Omental fat pad (tissue), 4 donors: ENCODE measurements around the gene FLT4. TPM values are rescaled to one million over a fixed set of nuclear protein-coding genes. Genes with fewer than 3 reads are reported as not detected.
A peak's percentile ranks its signal among the peaks of the same experiment; 100 is the strongest.

Source experiments
- ATAC-seq: fragments of 150-250 bp; one replicate; pipeline ENCODE4 v1.9.1; 2016; ENCODE audit warnings: mild to moderate bottlenecking, moderate library complexity; ENCODE audit not compliant: low FRiP score
- DNase-seq: peaks from one replicate; pipeline ENCODE4 v3.0.0-alpha.2; 2019; ENCODE audit warnings: low spot score
- CTCF ChIP-seq, 3 donors: fragments of 450-650 bp; IDR thresholded peaks; one replicate each; pipeline ENCODE4 v1.5.1; 2016 to 2017; ENCODE audit warnings: antibody characterized with exemption in 3 of 3, mild to moderate bottlenecking in 3 of 3, moderate library complexity in 2 of 3
- total RNA-seq, 4 donors: library from RNA; depleted of rRNA; stranded (reverse); fragments of >200 nt; gene quantifications; one replicate each; pipeline ENCODE4 v1.1.0, GENCODE V29; 2016

The FLT4 gene
- total RNA-seq, 4 donors from 2014 or later: 8.9 to 50.6 (median 15.4) TPM

DNA sequence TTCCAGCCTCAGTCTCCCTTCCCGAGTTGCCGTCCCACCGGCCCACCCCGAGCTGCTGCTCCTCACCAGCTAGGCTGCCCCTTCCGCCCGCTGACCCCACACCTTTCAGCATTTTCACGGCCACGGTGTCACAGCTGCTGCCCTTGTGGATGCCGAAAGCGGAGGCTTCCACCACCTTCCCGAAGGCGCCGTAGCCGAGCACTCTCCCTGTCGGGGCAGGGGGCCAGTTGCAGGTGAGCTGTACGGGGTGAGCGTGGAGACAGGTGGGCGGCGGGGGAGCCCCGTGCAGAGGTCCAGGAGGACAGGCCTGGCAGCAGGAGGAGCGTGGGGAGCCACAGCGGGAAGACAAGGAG is 29.9 kb downstream of the FLT4 start:
- TF ChIP-seq CTCF (IDR thresholded peaks at IDR 0.05): no peak
- DNase-seq: no peak
- no peak for ATAC-seq

DNA sequence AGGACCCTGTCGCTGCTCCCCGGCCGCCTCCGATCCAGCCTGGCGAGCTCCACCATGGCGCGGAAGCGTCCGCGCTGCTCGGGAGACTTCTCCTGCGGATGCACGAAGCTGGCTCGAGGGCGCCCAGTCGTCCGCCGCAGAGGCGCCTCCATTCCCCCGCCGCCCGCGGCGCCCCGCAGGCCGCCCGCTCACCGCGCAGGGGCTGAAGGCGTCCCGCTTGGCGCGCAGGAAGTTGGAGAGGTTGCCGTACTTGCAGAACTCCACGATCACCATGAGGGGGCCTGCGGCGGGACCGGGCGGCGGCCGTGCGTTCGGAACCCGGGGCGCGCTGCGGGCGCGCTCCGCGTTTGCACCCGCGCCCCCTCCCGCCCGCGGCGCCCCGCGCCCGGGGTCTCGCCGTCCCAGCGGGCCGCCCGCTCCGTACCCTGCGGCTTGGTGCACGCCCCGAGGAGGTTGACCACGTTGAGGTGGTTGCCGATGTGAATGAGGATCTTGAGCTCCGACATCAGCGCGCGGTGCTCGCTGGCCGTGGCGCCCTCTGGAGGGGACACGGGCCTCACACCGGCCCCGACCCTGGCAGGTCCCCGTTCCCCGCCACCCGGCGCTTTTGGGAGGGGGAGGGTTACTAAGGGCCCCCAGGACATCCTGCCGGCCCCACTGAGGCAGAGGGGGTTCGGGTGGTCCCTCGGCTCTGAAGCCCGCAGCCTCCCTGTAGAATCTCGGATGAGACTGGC is 30.4 kb downstream of the FLT4 start:
- DNase-seq (no peak), ATAC-seq (peak; percentile 30)
- no peak for TF ChIP-seq CTCF (IDR thresholded peaks at IDR 0.05)

GRCh38 chr5:180618487-180618828 is 30.9 kb downstream of the FLT4 start:
- ATAC-seq (no peak), DNase-seq (no peak)
- no peak for TF ChIP-seq CTCF (IDR thresholded peaks at IDR 0.05)

DNA sequence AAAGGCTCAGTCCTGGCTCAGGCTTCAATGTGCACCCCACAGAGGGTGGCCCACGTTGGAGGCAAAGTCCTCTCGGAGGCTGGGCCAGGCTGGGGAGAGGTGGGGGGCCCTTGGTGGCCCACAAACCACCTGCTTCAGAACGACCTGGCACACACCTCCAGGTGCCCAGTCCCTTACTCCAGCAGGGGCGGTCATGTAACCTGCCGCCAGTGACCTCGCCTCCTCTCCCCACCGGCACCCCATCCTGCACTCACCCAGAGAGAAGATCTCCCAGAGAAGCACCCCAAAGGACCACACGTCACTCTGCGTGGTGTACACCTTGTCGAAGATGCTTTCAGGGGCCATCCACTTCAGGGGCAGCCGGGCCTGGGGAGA is 35.6 kb downstream of the FLT4 start:
- TF ChIP-seq CTCF (IDR thresholded peaks at IDR 0.05): no peak
- DNase-seq: no peak
- ATAC-seq: no peak

DNA sequence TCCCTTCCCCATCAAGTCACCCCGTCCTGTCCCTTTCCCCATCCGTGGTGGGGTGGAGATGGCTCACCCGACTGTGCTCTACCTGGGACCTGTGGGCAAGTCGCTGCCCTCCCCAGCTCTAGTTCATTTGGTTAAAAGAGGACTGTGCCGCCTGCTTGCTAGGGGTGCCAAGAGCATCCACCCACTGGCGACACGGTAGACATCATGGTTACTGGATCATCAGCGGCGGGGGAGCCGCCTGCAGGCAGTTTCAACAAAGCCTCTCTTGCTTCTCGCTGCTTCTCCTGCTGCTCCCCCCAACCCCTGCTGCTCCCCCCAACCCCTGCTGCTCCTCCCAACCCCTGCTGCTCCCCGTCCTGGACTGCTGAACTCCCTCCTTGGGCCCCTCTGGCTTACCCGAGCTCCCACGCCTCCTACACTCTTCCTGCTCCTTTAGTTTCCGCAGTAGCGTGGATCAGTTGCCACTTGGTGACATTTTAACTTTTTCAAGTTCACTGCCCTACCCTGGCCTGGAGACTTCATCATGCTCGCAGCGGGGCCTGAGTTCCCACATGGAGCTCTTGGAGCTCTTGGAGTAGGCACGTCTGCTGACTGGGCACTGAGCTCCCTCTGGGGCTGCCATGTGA is 36.1 kb downstream of the FLT4 start:
- TF ChIP-seq CTCF (IDR thresholded peaks at IDR 0.05): no peak
- no peak for ATAC-seq
- no peak for DNase-seq

DNA sequence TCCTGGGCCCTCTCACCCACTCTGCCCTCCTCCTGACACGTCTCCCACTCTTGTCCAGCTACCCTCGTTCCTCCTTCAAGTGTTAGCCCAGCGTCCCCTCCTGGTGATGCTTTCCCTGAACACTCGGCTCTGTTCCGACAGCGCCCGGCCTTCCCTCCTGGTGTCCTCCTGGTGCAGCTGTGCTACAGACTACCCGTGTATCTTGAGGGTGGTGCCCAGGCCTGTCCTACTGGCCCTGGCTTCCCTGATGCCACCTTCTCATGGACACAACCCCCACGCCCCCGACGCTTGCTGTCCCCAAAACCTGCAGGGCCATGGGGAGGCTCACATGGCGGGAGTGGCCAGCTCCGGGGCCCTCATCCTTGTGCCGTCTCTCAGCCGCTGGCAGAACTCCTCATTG is 36.7 kb downstream of the FLT4 start:
- TF ChIP-seq CTCF (IDR thresholded peaks at IDR 0.05): no peak
- ATAC-seq (no peak), DNase-seq (no peak)
